NB4 (cell line): ENCODE results near the gene TPBGL.

Source experiments
- DNase-seq: peaks from one replicate; pipeline ENCODE4 v3.0.0; 2010; ENCODE audit warnings: low read depth
- H3K4me3 ChIP-seq: one replicate; pipeline ENCODE4 v1.5.1; 2011; ENCODE audit warnings: mild to moderate bottlenecking, low read depth, low read length, moderate library complexity
- CTCF ChIP-seq: IDR thresholded peaks from one replicate; pipeline ENCODE4 v1.5.1; 2012; ENCODE audit warnings: low read depth, low read length
- MAX ChIP-seq: IDR thresholded peaks from 2 replicates; pipeline ENCODE4 v1.6.1; 2011; ENCODE audit warnings: low read depth, low read length
- MYC ChIP-seq: IDR thresholded peaks from 2 replicates; pipeline ENCODE4 v1.6.1; 2011; ENCODE audit warnings: low read depth, low read length
- POLR2A ChIP-seq: IDR thresholded peaks from 2 replicates; pipeline ENCODE4 v1.6.1; 2011; ENCODE audit warnings: mild to moderate bottlenecking; ENCODE audit not compliant: insufficient read length; ENCODE audit errors: extremely low read depth

TPBGL gene

GRCh38 chr11:75204012-75204674 is 36.4 kb upstream of the TPBGL start:
- DNase-seq = no peak
- H3K4me3 ChIP-seq = no peak overlapping the region
- TF ChIP-seq MYC (no peak), MAX (no peak), POLR2A (no peak), CTCF (no peak)

- peak; percentile 96 for TF ChIP-seq CTCF
- TF ChIP-seq MYC = no peak; the same call in 1 of the 2 replicates
- DNase-seq = peak; percentile 83
- H3K4me3 ChIP-seq = no peak overlapping the region
Measured at GRCh38 chr11:75204685-75205563, 35.6 kb upstream of the TPBGL start.

GRCh38 chr11:75205564-75206020 is 35.0 kb upstream of the TPBGL start:
- TF ChIP-seq CTCF (no peak), POLR2A (no peak), MAX (no peak), MYC (no peak)
- DNase-seq = no peak
- H3K4me3 ChIP-seq = no peak overlapping the region

GRCh38 chr11:75208446-75208845 is 32.1 kb upstream of the TPBGL start:
- no peak for DNase-seq
- no peak overlapping the region for H3K4me3 ChIP-seq
- TF ChIP-seq CTCF = no peak
- no peak for TF ChIP-seq MYC

GRCh38 chr11:75212411-75212810 is 28.2 kb upstream of the TPBGL start:
- no peak for DNase-seq
- H3K4me3 ChIP-seq = no peak overlapping the region
- TF ChIP-seq CTCF = no peak
- TF ChIP-seq MAX = no peak
- TF ChIP-seq POLR2A = no peak
- no peak for TF ChIP-seq MYC
